Esophagus squamous epithelium (tissue), 5 donors: ENCODE results near the gene IGF1. TPM values are rescaled to one million over a fixed set of nuclear protein-coding genes. Genes with fewer than 3 reads are reported as not detected.

Source experiments
- DNase-seq: peaks from one replicate; lab custom pipeline; 2025; lab: John Stamatoyannopoulos, UW
- H3K27ac ChIP-seq, 4 donors: fragments of 200-600 bp; sonication (generic); one replicate each; pipeline ENCODE4 v1.5.1; 2016 to 2019; ENCODE audit warnings: mild to moderate bottlenecking in 1 of 4
- H3K27me3 ChIP-seq, 4 donors: fragments of 200-600 bp; sonication (generic); 1 replicate in 3 of 4; 2 replicates in 1 of 4; pipeline versions ENCODE4 v1.5.1 to v1.6.0; 2017 to 2021; ENCODE audit warnings: antibody characterized with exemption in 1 of 4
- H3K36me3 ChIP-seq, 3 donors: fragments of 200-600 bp; sonication (generic); one replicate each; pipeline ENCODE4 v1.5.1; 2016 to 2019
- H3K4me1 ChIP-seq, 3 donors: fragments of 200-600 bp; sonication (generic); one replicate each; pipeline ENCODE4 v1.5.1; 2017 to 2019
- H3K4me3 ChIP-seq, 4 donors: fragments of 200-600 bp; sonication (generic); 1 replicate in 3 of 4; 2 replicates in 1 of 4; pipeline ENCODE4 v1.5.1; 2016 to 2019; ENCODE audit warnings: mild to moderate bottlenecking in 2 of 4, moderate library complexity in 1 of 4
- H3K9me3 ChIP-seq, 3 donors: fragments of 200-600 bp; sonication (generic); one replicate each; pipeline ENCODE4 v1.5.1; 2016 to 2019
- CTCF ChIP-seq, 6 experiments: fragments of 450-650 bp in 4 of 6; fragments of 200-600 bp in 2 of 6; sonication (generic) in 2 of 6; IDR thresholded peaks; one replicate each; pipeline ENCODE4 v1.5.1; 2016 to 2019; ENCODE audit warnings: antibody characterized with exemption in 6 of 6, mild to moderate bottlenecking in 4 of 6, moderate library complexity in 4 of 6
- POLR2A ChIP-seq, 4 donors: fragments of 450-650 bp; IDR thresholded peaks; one replicate each; pipeline ENCODE4 v1.6.1; 2017; ENCODE audit warnings: antibody characterized with exemption in 4 of 4, mild to moderate bottlenecking in 4 of 4, moderate library complexity in 3 of 4
- WGBS, 2 donors: methylation state at CpG; one replicate each; pipeline ENCODE4 v1.1.5; 2018; 5-methylcytosine and 5-hydroxymethylcytosine counted together
- intact Hi-C: fragments of 100-400 bp; cut with DNase I; formaldehyde crosslinking; loops from one replicate; pipeline ENCODE4 v1.15.0; 2022
- total RNA-seq, 4 donors: library from RNA; depleted of rRNA; stranded (reverse); fragments of >200 nt; gene quantifications; one replicate each; pipeline ENCODE4 v1.1.0, GENCODE V29; 2016
- donor health status: DM: yes; HTN: yes; CAD: no.

The IGF1 gene
- total RNA-seq, 4 donors from 2014 or later, result 0.23 to 36.3 (median 5.6) TPM

GRCh38 chr12:102439426-102440405 is 40.6 kb downstream of the IGF1 start:
- WGBS, 2 donors, result 48 to 70% methylated on average over 10 to 11 of the region's 11 CpGs
- H3K36me3 ChIP-seq, result no peaks in the 10 kb centered on the region
- H3K27ac ChIP-seq, result peak overlapping the region in 1 of 4 donors; percentile 35
- TF ChIP-seq CTCF (IDR thresholded peaks at IDR 0.05) (no peak), POLR2A (IDR thresholded peaks at IDR 0.05) (no peak)
- intact Hi-C loops, result no loop called here
- no peaks in the 10 kb centered on the region for H3K27me3 ChIP-seq
- no peak overlapping the region for H3K4me3 ChIP-seq
- peaks cover 0 to 5% (median 0%) of the 10 kb centered on the region in 3 donors for H3K4me1 ChIP-seq
- DNase-seq, result no peak
- no peaks in the 10 kb centered on the region for H3K9me3 ChIP-seq

GRCh38 chr12:102438827-102439210 is 41.5 kb downstream of the IGF1 start:
- DNase-seq, result no peak
- TF ChIP-seq CTCF (IDR thresholded peaks at IDR 0.05) (no peak), POLR2A (IDR thresholded peaks at IDR 0.05) (no peak)
- WGBS, 2 donors, result 50 to 54% methylated on average over 2 of the region's 2 CpGs
- Histone ChIP-seq H3K9me3 (no peaks in the 10 kb centered on the region), H3K4me3 (no peak overlapping the region), H3K36me3 (no peaks in the 10 kb centered on the region), H3K27me3 (no peaks in the 10 kb centered on the region), H3K27ac (peak overlapping the region in 1 of 4 donors; percentile 11), H3K4me1 (peaks cover 0 to 5% (median 0%) of the 10 kb centered on the region in 3 donors)
- intact Hi-C loops, result no loop called here

GRCh38 chr12:102438047-102438826 is 42.1 kb downstream of the IGF1 start:
- 62 to 64% methylated on average over 11 of the region's 11 CpGs for WGBS, 2 donors

GRCh38 chr12:102437511-102437910 is 42.9 kb downstream of the IGF1 start:
- Histone ChIP-seq H3K27me3 (no peaks in the 10 kb centered on the region), H3K27ac (no peak overlapping the region), H3K9me3 (no peaks in the 10 kb centered on the region), H3K4me3 (no peak overlapping the region), H3K4me1 (peaks cover 0 to 5% (median 0%) of the 10 kb centered on the region in 3 donors), H3K36me3 (no peaks in the 10 kb centered on the region)
- TF ChIP-seq POLR2A (IDR thresholded peaks at IDR 0.05), result no peak
- WGBS, 2 donors, result 68 to 78% methylated on average over 3 of the region's 3 CpGs
- intact Hi-C loops, result no loop called here
- no peak for DNase-seq

More at GRCh38 chr12:102438047-102438826, 42.1 kb downstream of the IGF1 start:
- no peaks in the 10 kb centered on the region for H3K36me3 ChIP-seq
- no peaks in the 10 kb centered on the region for H3K27me3 ChIP-seq
- intact Hi-C loops, result no loop called here
- peaks cover 0 to 5% (median 0%) of the 10 kb centered on the region in 3 donors for H3K4me1 ChIP-seq
- DNase-seq, result no peak
- no peak overlapping the region for H3K27ac ChIP-seq
- H3K4me3 ChIP-seq, result no peak overlapping the region
- TF ChIP-seq CTCF (IDR thresholded peaks at IDR 0.05), result no peak
- no peak for TF ChIP-seq POLR2A (IDR thresholded peaks at IDR 0.05)
- no peaks in the 10 kb centered on the region for H3K9me3 ChIP-seq

DNA sequence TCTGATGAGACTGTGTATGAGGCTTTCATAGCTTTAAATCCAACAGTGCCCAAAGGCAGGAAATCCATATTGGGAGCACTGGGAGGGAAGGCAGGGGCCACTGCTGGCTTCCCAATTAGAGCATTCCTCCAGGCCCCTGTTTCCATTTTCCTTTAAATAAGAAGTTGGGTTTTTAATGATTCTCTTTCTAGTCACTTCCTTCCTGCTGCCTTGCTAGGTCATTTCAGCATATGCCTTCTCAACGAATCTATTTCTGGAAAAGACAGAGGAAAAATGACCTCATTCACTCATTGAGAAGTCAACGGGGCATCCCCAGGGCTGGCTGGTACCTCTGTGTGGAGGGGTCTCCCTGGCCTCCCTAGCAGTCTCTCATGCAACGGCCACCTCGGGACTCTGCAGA is 43.5 kb downstream of the IGF1 start:
- H3K36me3 ChIP-seq, result no peaks in the 10 kb centered on the region

More for the DNA sequence above, 43.5 kb downstream of the IGF1 start:
- H3K4me3 ChIP-seq, result no peak overlapping the region
- no peak for TF ChIP-seq POLR2A (IDR thresholded peaks at IDR 0.05)
- TF ChIP-seq CTCF (IDR thresholded peaks at IDR 0.05), result no peak
- intact Hi-C loops, result no loop called here
- no peak overlapping the region for H3K27ac ChIP-seq
- DNase-seq, result no peak
- H3K4me1 ChIP-seq, result peaks cover 0 to 5% (median 0%) of the 10 kb centered on the region in 3 donors
- H3K27me3 ChIP-seq, result no peaks in the 10 kb centered on the region
- H3K9me3 ChIP-seq, result no peaks in the 10 kb centered on the region
- WGBS, 2 donors, result 39 to 61% methylated on average over 3 to 4 of the region's 4 CpGs
